HG03469 (cell line): ENCODE measurements around the gene LCLAT1.

Experiments used
- ATAC-seq: cut with Tn5 transposase; IDR thresholded peaks from one replicate; pipeline ENCODE4 v1.9.1; 2021; ENCODE audit warnings: mild to moderate bottlenecking, moderate library complexity, moderate number of reproducible peaks; ENCODE audit not compliant: unreplicated experiment

The LCLAT1 gene

GRCh38 chr2:30422444-30423040 is 24.5 kb upstream of the LCLAT1 start:
- ATAC-seq, result peak; percentile 72

DNA sequence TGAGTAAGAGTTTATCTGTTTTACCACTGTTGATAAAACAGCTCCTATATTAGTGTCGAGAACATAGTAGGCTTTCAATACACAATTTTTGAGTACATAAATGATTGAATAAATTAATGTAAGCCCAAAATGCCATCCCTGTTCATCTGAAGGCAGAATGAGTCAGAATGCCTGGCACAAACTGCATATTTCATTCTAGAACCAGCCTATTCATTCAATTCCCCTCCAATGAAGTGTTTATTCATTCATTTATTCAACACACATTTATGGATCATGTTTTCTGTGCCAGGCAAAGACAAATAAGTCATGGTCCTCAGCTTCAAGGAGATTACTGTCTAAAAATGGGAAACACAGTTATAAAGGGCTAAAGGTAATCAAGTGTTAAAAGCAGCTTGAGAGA is 22.8 kb upstream of the LCLAT1 start:
- no peak for ATAC-seq

GRCh38 chr2:30425326-30425725 is 21.7 kb upstream of the LCLAT1 start:
- ATAC-seq, result no peak

DNA sequence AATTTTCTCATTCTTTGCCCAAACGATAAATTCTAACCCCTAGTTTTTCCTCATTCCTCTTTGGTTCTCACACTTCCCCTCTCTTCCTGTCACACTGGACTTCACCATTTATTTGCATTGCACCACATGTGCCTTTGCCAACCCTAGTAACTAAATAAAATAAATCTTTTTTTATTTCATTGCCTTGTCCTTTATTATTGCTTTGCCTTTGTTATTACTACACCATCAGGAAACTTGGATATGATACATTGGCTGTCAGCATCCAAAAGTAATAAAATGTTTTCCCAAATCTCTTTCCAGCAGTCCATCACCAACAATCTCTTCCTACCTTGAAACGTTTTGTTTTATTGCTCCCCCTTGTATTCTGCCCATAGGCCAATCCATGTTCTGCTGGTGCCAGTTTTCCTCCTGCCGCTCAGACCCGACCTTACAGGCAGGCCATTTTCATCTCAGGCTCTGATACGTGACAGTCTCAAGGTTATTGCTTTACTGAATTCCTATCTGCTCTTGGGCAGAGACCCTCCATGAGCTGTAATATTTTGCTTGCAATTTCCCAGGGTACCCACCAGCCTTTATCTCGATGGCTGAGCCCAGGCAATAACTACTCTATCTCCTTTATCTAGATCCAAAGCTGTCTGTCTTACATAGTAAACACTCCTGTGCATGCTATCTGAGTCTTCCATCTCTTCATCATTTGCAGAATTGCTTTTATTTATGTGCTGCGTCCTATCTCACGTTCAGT is 19.3 kb upstream of the LCLAT1 start:
- no peak for ATAC-seq

GRCh38 chr2:30428348-30428662 is 18.7 kb upstream of the LCLAT1 start:
- ATAC-seq, result no peak

- ATAC-seq, result no peak
Measured at GRCh38 chr2:30428827-30429461, 18.1 kb upstream of the LCLAT1 start.

DNA sequence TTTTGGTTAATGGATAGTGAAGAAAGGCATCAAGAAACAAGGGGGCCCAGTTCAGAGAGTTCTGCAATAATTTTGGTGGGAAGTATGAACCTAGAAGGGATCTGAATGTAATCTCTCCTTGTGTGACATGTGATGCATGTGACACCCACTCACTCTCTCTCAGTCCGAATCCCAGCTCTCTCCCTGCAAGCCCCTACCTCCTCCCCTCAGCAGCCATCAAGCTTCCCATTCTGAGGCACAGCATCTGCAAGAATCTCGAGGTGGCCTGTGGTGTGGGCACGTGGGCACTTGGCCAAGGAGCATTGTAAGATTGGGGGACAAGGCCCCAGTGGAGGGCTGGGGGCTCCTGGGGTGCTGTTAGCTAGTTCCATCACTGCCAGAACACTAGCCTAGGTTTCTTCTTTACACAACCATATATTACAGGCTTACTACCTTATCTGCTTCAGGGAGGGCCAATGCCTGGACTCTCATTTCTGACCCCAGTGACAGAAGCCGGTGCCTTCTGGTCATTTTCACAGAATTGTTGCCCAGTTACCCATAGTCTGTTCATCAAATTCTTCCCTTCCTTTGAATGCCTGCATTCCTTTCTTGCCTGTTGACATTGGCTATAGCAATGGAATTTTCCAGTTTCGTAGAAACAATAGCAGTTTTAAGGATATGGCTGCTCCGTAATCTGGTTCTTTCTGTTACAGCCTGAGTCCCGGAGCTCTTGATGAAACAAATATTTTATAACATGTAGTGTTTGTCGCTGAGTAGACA is 13.3 kb upstream of the LCLAT1 start:
- no peak for ATAC-seq

DNA sequence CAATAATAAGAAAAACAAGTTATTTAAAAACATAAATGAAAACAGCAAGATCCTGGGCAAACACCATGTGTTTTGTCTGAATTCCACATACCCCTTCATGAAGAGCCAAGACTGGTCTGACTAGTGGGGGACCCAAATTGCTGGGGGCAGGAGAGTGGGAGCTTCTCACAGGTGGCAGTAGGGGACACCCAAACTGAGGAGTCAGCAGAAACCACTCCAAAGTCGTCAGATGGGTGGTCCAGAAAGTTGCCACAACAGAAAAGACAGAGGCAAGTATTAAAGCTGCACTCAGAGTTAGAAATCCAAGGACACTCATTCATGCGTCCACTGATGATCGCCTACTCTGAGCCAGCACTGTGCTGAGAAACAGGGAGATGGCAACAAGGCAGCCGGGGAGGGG is 12.3 kb upstream of the LCLAT1 start:
- no peak for ATAC-seq

- ATAC-seq, result no peak
Measured at GRCh38 chr2:30436859-30437435, 10.1 kb upstream of the LCLAT1 start.

DNA sequence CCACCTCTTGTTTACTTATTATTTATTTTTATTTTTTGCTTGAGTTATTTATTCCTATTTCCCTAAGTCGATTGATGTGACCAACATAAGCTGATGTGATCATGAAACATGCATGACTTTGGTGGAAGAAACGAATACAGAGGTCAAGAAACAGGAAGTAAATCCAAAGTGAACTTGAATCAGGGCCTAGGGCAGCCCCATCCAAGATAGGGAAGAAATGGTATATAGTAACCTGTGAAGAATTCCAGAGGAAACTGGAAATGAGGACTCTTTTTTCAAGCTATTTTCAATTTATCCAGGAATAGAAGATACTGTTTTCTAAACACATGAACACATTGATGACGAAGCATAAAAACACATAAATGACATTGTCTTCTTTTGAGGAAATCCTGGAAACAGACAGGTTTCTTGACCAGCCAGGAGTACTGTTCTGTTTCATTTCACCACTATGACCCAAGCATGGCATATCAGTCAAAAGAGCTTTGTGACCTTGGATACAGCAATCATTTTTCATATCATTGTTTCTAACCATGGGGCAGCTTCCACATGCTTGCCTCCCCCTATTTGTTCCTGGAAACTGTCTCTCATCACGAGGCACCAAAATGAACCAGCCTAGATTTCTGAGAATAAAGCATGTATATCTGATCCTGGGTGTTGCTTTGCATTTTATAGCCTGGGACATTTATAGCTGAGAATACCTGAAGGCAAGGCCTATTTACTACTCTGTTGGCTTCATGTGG is 9.1 kb upstream of the LCLAT1 start:
- ATAC-seq, result no peak

- no peak for ATAC-seq
Measured at GRCh38 chr2:30439296-30439695, 7.8 kb upstream of the LCLAT1 start.

DNA sequence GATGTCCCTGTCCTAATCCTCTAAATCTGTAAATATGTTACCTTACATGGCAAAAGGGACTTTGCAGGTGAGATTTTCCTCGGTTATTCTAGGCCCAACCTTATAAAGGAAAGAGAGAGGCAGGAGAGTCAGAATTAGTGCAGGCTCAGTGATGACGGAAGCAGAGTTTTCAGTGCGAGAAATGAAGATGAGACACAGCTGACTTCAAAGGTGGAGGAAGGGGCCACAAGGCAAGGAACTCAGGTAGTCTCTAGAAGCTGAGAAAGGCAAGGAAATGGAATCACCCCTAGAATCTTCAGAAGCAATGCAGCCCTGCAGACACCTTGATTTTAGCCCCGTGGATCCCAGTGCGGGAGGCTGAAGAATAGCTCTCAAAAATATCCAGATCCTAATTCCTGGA is 7.2 kb upstream of the LCLAT1 start:
- ATAC-seq, result no peak

GRCh38 chr2:30441023-30441422 is 6.0 kb upstream of the LCLAT1 start:
- ATAC-seq, result no peak

DNA sequence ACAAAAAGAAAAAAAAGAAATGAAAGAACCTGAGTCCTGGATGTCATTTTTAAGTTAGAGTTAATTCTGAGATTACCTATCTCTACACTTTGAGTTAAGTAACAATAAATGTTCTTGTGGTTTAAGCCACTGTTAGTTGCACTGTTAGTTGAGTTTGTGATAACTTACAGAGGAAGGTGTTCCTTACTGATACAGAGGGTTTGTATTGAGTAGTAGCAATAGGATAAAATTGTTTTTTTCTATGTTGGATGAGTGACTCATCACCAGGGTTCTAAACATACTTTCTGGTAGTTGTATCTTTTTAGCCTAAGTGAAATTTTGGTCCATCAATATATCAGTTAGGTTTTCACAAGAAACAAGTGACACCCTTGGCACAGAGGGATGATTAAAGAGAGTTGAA is 4.0 kb upstream of the LCLAT1 start:
- no peak for ATAC-seq

DNA sequence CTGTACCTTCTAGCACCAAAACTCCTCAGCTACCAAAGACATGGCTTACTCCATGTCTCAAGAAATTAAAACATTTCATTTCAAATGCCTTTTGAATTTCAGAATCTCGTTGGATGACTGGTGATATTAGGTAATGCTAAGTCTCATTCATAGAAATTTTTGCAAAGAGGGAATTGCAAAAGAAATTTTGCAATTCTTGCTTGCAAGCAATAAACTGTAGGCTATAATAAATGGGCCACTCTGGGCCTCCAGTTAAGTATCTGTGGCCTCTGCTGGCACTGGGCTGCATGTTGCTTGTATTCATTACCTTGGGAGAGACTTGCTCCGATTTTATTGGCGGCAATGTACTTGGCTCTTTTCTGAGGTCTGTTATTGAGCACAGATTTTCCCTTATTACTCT is 2.8 kb upstream of the LCLAT1 start:
- ATAC-seq, result no peak

DNA sequence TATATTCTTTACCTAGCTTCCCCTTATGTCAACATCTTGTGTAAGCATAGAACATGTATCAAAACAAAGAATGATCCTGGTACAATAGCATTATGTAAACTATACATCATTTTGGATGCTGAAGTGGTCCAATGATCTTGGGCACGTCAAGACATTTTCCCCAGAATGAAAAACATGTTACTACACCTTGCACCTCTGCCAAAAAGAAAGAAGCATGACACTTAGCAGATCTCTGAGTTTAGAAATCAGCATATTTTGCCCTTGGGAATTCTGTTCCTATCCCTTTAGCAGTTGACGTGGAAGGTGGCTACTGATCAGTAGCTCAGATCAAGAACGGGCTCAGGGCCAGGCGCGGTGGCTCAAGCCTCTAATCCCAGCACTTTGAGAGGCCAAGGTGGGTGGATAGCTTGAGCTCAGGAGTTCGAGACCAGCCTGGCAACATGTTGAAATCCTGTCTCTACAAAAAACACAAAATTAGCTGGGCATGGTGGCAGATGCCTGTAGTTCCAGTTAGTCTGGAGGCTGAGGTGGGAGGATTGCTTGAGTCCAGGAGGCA is 1.7 kb upstream of the LCLAT1 start:
- no peak for ATAC-seq

DNA sequence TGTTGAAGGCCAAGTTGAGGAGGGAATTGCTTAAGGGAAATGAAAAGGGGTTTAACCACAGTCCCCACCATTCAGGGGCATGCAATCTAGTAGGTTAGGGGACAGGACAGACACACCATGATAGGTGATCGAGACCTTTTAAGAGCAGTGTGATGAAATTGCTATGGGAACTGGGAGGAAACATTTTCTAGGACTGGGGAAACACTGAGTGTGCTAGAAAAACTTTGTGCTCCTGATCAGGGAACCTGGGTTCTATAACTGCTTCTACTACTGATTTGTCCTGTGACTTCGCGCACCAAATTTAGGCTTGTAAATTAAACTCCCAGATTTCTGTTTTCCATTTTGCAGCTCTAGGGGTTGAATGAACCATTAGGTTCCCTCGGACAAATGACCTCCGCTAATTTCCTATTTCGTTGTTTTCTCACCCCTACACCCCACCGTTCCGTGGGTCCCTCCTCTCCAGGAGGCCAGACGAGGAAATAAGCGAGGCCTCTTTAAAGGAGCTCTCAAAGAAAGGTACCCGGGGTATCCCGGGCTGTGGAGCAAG is 371 bp upstream of the LCLAT1 start:
- no peak for ATAC-seq

- ATAC-seq, result no peak
Measured at GRCh38 chr2:30448308-30448707, 1.3 kb downstream of the LCLAT1 start.

GRCh38 chr2:30448866-30449265 is 1.8 kb downstream of the LCLAT1 start:
- ATAC-seq, result no peak

GRCh38 chr2:30450025-30450424 is 3.0 kb downstream of the LCLAT1 start:
- no peak for ATAC-seq
